ENCODE measurements around the gene PDE7B. TPM values are rescaled to one million over a fixed set of nuclear protein-coding genes. Genes with fewer than 3 reads are reported as not detected.

PDE7B gene
- total and polyA plus RNA-seq, 2 of the 8 experiments (the other 6 are each of a cell fraction or from before 2014, with no cell fraction given): not detected

DNA sequence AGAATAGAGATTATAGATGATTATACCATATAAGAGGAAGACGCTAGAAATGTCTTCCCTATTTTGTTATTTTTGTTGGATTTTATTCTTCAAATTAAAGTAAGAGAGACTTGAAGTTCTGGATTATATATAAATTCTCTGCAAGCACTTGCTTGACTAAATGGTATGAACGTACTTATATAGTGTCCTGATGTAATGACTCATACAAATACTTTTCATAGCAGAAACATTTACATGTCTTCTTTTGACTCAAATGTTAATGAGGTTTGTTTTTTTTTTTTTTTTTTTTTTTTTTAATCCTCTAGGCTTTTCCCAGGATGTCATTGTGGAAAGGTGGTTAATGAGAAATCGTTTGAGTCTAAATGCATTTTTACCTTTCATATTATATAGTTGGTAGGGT, 55.0 kb downstream of the PDE7B start:
- Histone ChIP-seq H3K14ac (ENCODE audit: insufficient read length) (no peak overlapping the region), H3K18ac (ENCODE audit: extremely low read depth, low read length) (no peak overlapping the region), H3K4me2 (ENCODE audit: insufficient read depth in 1 of 2, low read depth in 2 of 2, low read length in 2 of 2) (no peak overlapping the region), H3K4ac (replicated peaks; ENCODE audit: insufficient read length, low read depth, low read length) (no peak overlapping the region), H2BK5ac (ENCODE audit: low read depth, low read length) (no peak overlapping the region), H3K23ac (ENCODE audit: insufficient read length) (no peak overlapping the region), H3K4me3 (ENCODE audit: extremely low read depth in 1 of 4, insufficient read depth in 2 of 4, low read depth in 3 of 4, low read length in 4 of 4) (no peak overlapping the region), H4K8ac (ENCODE audit: extremely low read depth, insufficient read depth, low read length) (no peak overlapping the region), H2AK5ac (ENCODE audit: low read depth, low read length) (no peak overlapping the region), H4K5ac (ENCODE audit: insufficient read length, low read depth, low read length) (no peak overlapping the region), H2BK120ac (replicated peaks; ENCODE audit: low read depth, low read length) (no peak overlapping the region), H3K9me3 (ENCODE audit: insufficient read depth in 2 of 2, low read depth in 1 of 2, low read length in 1 of 2) (no peaks in the 10 kb centered on the region), H3K9ac (replicated peaks in 1 of 4; ENCODE audit: extremely low read depth in 1 of 4, low read depth in 3 of 4, low read length in 3 of 4) (no peak overlapping the region), H3K56ac (replicated peaks; ENCODE audit: insufficient read length, low read depth, low read length) (no peak overlapping the region), H4K91ac (replicated peaks; ENCODE audit: insufficient read length, low read length) (no peak overlapping the region), H4K20me1 (replicated peaks in 1 of 2; ENCODE audit: control insufficient read depth in 1 of 2, insufficient read depth in 2 of 2, low read length in 2 of 2) (no peaks in the 10 kb centered on the region), H2BK20ac (ENCODE audit: low read length) (no peak overlapping the region), H2BK12ac (ENCODE audit: low read depth, low read length) (no peak overlapping the region), H2BK15ac (ENCODE audit: low read length) (no peak overlapping the region), H3K79me2 (ENCODE audit: control insufficient read depth in 1 of 2, insufficient read depth in 2 of 2, low read length in 2 of 2) (no peaks in the 10 kb centered on the region), H3K36me3 (ENCODE audit: control insufficient read depth in 2 of 4, insufficient read depth in 4 of 4, low read length in 3 of 4) (no peaks in the 10 kb centered on the region), H3K79me1 (ENCODE audit: low read depth, low read length) (no peaks in the 10 kb centered on the region), H2AFZ (ENCODE audit: low read length) (no peak overlapping the region), H3K27me3 (replicated peaks in 1 of 4; ENCODE audit: control insufficient read depth in 3 of 4, extremely low read depth in 1 of 4, insufficient read depth in 3 of 4, low read length in 3 of 4) (no peaks in the 10 kb centered on the region), H3K23me2 (ENCODE audit: low read depth, low read length) (no peaks in the 10 kb centered on the region; the same call in 1 of the 2 replicates), H3K4me1 (replicated peaks in 1 of 4; ENCODE audit: control insufficient read depth in 3 of 4, insufficient read depth in 4 of 4, low read length in 3 of 4) (no peaks in the 10 kb centered on the region), H3K27ac (ENCODE audit: low read depth, low read length) (no peak overlapping the region)
- DNase-seq (ENCODE audit: low read depth in 1 of 2, low spot score in 2 of 2) (no peak), FAIRE-seq (no peak)
- ChIA-PET POLR2A (ENCODE audit: partially characterized antibody) (no interaction called here), CTCF (ENCODE audit: partially characterized antibody) (interaction anchor here (0.6 to 2.1 kb wide), 10 partner anchors 9 to 375 kb away, joined by 3 to 5 read pairs (median 3); partner anchors contain the start of gene PDE7B)
- WGBS, 2 experiments (ENCODE audit: extremely low coverage in 1 of 2, insufficient coverage in 1 of 2, insufficient read length in 1 of 2, insufficient replicate concordance in 2 of 2, low coverage in 1 of 2, low lambda C conversion rate in 2 of 2, missing lambda C conversion rate in 1 of 2): 84% methylated on average over 3 of the region's 3 CpGs; no CpG with 5 or more reads in 1 of the 2 experiments
- TF ChIP-seq POU5F1 (IDR thresholded peaks at IDR 0.05; ENCODE audit: low read depth, low read length) (no peak), RFX5 (IDR thresholded peaks at IDR 0.05; ENCODE audit: borderline replicate concordance, low read depth, low read length) (no peak), NANOG (IDR thresholded peaks at IDR 0.05; ENCODE audit: insufficient read depth, low read depth, low read length, poor library complexity, severe bottlenecking) (no peak), GTF2F1 (IDR thresholded peaks at IDR 0.05; ENCODE audit: borderline replicate concordance, low read depth, low read length) (no peak), SP2 (IDR thresholded peaks at IDR 0.05; ENCODE audit: low read length) (no peak), CEBPB (IDR thresholded peaks at IDR 0.05; ENCODE audit: low read depth, low read length) (no peak), HDAC6 (IDR thresholded peaks at IDR 0.05; ENCODE audit: low read depth, low read length) (no peak), TCF12 (IDR thresholded peaks at IDR 0.05; ENCODE audit: low read depth, low read length) (no peak), SP4 (IDR thresholded peaks at IDR 0.05; ENCODE audit: low read length) (no peak)
- TF ChIP-seq, protein P1, sequence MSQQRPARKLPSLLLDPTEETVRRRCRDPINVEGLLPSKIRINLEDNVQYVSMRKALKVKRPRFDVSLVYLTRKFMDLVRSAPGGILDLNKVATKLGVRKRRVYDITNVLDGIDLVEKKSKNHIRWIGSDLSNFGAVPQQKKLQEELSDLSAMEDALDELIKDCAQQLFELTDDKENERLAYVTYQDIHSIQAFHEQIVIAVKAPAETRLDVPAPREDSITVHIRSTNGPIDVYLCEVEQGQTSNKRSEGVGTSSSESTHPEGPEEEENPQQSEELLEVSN (IDR thresholded peaks at IDR 0.05): no peak
- TF ChIP-seq, protein P2, sequence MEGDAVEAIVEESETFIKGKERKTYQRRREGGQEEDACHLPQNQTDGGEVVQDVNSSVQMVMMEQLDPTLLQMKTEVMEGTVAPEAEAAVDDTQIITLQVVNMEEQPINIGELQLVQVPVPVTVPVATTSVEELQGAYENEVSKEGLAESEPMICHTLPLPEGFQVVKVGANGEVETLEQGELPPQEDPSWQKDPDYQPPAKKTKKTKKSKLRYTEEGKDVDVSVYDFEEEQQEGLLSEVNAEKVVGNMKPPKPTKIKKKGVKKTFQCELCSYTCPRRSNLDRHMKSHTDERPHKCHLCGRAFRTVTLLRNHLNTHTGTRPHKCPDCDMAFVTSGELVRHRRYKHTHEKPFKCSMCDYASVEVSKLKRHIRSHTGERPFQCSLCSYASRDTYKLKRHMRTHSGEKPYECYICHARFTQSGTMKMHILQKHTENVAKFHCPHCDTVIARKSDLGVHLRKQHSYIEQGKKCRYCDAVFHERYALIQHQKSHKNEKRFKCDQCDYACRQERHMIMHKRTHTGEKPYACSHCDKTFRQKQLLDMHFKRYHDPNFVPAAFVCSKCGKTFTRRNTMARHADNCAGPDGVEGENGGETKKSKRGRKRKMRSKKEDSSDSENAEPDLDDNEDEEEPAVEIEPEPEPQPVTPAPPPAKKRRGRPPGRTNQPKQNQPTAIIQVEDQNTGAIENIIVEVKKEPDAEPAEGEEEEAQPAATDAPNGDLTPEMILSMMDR (IDR thresholded peaks at IDR 0.05; ENCODE audit: control extremely low read depth in 1 of 3, insufficient read depth in 1 of 3, low read depth in 1 of 3, low read length in 3 of 3): no peak

Data from H1 (cell line).